HG03108 (cell line): ENCODE data around the gene LRCOL1.

ENCODE experiments used
- ATAC-seq: cut with Tn5 transposase; IDR thresholded peaks from one replicate; pipeline ENCODE4 v1.9.1; 2021; ENCODE audit warnings: moderate library complexity; ENCODE audit not compliant: unreplicated experiment

The LRCOL1 gene

DNA sequence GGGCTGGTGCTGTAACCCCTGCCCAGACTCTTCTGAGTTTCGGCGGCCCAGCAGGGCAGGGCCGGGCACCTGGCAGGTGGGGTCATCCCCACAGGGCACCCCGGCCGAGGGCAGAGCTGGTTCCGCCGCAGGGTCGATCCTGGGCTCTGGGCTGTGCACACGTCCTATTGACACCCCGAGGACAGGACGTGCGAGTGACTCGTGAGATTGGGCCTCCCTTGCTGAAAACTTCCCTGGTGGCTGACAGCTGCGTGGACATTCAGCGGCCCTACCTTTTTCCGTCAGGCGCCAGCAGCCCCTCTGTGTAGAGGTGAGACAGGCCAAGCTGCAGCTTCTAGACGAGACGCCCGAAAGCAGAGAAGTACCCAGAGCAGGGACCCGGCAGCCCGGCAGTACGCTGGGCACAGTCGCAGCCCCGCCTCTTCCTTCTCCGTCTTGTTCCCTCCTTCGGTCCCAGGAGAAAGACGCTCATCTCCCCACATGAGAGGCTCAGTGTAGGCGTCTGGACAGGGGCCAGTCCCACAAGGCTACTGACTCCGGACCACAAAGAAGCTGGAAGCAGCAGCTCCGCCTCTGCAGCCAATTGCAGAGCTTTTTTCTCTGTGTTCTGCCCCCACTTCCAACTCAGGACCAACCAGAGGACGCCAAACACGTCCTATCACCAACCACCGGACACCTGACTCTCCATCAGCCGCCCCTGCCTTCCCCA, at the start of gene LRCOL1:
TSS of gene LRCOL1 (minus strand) at position 532 of the 709 bp plus-strand sequence. CDS start 4,331 bp downstream, outside the sequence.
- ATAC-seq: no peak

DNA sequence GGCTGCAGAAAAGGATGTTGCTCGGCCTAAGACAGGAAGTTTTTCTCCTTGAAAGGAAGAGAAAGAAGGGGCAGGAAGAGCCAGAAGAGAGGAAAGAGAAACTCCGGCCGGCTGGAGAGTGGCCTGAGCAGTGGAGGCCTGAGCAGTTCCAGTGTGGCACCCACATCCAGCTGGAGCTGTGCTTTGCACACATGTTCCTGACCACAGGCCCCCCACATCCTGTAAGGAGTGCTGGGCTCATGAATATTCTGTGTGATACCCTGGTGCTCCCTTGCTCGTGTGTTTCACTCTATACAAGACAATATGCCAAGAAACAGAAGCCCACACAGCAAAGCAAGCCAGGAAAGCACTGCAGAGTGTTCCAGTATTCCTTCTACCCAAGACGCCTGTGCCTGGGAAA, 49.7 kb upstream of the LRCOL1 start:
- no peak for ATAC-seq

DNA sequence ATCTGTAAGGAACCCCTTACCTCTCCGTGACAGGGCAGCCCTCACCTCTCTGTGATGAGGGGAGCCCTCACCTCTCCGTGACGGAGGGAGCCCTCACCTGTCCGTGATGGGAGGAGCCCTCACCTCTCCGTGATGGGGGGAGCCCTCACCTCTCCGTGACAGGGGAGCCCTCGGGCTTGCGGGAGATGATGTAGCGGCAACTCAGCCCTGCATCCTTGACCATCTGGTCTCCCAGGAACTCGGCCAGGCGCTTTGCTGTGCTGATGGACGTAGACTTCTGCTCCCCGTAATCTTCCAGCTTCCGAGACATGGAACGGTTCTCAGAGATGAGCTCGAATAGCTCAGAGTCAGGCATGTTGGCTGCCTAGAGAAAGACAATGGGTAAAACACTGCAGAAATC, 48.8 kb upstream of the LRCOL1 start:
- no peak for ATAC-seq

DNA sequence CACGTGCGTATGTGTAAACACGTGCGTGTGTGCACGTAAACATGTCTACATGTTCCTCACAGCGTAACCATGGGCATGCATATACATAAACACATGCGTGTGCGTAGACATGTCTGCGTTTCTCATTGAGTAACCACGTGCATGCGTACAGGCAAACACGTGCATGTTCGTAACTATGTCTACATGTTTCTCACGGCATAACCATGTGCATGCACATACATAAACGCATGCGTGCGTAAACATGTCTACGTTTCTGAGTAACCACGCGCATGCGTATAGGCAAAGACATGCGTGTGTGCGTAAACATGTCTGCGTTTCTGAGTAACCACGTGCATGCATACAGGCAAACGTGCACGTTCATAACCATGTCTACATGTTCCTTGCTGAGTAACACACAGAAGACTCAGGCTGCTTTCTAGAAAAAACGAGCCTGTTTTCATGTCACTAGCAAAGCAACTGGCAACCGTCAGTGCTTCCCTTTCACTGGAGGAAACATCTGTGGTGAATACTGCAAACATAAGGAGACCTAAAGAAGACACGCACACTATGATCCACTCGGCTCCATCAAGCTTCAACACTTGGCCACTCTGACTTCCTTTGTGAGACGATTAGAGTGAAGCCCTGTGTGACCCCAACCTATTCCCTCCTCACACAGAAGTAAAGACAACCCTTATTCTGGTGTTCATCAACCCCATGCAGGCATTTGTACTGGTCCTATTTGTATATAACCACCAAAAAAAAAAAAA, 47.9 kb upstream of the LRCOL1 start:
- no peak for ATAC-seq

DNA sequence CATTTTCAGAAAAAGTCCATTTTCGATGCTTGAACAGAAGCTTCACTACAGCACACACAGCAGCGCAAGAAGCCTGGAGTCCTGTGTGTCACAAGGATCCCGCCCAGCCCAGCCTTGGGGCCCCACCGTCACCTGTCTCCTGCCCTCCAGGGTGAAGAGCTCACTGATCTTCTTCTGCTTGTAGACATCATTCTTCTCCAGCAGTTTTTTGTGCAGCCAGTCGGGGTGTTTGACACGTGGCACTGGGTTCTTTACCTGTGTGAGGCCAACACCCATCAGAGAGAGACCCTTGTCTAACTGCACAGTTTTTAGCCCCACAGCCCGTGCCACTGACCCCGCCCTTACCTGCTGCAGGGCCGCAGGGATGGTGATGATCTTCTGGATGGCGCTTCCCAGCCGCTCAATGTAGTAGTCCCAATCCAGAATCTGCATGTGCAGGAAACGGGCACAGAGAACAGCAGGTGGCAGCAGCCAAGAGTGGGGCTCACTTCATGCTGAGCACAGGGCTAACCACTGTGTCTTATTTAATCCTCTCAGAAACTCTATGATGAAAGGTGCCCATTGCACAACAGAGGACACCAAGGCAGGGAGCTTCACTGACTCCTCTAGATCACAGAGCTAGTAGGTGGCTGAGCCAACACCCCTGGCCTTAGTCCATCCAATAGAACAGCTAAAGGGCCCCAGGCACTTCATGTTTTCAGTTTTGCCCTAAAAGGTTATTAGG, 46.8 kb upstream of the LRCOL1 start:
- no peak for ATAC-seq

DNA sequence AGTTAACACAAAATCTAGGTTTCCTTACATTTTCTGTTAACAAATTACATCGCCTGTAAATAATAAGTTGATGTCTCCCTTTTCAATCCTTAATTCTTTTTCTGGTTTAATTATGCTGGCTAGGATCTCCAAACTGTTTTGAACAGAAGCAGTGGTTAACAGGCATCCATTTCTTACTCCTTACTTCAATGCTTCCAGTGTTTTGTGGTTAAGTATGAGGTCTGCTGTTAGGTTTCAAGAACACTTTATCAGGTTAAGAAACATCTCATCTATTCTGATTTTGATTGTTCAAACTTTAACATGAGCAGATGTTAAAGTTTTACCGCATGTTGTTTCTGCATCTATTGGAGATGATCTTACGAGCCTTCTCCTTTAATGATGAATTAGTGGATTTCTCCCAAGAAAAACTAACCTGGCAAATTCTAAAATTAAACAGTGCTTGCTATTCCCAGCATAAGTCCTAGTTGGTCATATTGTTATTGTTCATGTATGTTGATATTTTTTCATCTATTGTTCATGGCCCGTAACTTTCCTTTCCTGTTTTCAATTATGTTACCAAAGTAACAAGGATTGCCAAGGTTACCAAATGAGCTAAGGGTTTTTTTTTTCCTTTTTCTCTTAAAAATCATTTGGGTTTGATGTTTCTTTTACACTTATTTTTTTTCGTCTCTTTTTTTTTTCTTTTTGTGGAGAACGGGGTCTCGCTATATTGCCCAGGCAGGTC, 43.3 kb upstream of the LRCOL1 start:
- ATAC-seq: no peak

DNA sequence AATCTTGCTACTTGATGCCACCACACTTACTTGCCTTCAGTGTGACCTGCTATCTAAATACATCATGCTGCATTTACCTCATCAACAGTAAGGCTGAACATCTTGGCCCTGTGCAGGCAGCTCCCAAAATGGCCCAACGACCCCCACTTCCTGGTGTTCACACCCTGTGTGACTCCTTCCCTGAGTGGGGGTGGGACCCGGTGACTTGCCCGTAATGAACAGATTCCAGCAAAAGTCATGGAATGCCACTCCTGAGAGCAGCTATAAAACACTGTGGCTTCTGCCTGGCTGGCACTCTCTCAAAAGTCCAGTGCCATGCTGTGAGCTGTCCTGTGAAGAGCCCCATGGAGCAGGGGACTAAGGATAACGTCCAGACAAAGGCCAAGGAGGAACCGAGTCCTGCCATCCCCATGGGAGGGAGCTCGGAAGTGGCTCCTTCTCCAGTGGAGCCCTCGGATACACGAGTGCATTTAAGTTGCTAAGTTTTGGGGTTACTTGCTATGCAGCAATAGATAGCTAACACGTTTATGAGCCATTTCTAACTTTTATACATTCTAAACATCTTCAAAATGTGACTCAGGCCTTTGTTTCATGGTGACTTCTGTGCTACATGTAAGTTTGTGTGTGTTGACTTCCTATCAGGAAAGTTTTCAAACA, 41.2 kb upstream of the LRCOL1 start:
- no peak for ATAC-seq

DNA sequence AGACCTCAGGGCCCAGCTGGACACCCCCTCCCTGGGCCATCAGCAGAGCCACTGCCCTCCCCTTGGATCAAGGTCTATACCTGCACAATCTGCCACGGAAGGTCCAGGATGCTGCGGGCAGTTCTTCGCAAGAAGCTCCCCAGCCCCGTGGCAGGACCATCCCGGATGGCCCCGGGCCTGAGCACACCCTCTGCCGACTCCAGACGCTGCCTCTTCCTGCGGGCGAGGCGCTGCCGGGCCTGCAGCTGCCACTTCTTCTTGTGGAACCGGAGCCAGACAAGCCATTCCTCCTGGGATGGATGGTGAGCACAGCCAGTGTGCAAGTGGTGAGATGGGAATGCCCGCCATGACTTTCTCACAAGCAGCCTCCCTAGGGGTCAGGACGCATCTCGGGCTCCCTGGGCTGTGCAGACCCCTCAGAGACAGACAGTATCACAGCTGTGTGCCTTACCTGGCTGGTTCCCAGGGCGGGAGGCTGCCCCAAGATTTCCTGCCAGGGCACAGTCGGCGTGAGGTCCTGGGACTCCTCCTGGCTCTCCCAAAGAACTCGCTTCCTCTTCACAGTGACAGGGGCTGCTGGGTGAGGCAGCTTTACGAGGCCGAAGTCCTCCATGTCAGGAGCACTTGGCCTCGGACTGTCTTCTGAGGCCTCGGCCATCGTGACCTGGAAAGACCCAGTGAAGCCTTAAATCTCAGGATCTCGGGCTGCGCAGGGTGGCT, 39.0 kb upstream of the LRCOL1 start:
- no peak for ATAC-seq

DNA sequence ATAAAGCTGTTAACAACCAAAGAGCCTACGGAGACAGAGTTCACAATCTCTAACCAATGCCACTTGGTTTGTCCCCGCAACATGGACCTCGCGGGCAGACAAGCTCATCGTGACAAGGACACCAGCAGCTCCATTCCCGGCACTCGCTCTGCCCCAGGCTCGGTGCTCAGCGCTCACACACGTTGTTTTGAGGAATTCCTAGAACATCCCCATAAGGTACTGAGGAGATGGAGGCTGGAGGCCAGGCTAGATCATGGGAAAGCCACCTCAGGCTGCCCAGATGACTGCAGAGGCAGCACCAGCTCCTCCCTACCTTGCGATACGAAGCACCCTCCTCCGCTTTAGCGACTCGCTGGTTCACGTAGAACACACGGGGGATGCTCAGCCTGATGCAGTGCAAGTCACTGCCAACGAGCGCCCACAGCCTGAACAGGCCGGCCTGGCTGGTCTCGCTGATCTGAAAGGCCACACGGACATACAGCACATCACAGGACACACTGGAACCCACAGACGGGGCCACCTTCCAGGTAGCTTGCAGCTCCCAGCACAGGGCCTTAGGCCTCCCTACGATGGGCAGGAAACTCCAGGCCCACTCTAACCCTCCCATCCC, 38.3 kb upstream of the LRCOL1 start:
- no peak for ATAC-seq

DNA sequence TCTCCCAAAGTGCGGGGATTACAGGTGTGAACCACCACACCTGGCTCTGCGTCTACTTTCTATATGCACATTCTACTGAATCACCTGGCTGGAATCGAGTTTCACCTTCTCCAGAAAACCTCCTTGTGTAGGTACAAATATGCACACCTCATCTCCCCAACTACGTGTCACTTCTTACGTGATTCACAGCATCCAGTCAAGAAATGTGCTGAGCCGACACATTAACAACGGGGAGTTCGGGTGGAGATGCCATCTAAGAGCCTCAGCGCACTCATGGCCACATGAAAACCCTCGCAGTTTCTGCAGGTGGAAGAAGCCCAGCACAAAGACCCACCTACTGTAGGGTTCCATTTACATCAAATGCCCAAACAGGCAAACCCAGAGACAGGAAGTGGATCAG, 37.5 kb upstream of the LRCOL1 start:
- ATAC-seq: no peak

DNA sequence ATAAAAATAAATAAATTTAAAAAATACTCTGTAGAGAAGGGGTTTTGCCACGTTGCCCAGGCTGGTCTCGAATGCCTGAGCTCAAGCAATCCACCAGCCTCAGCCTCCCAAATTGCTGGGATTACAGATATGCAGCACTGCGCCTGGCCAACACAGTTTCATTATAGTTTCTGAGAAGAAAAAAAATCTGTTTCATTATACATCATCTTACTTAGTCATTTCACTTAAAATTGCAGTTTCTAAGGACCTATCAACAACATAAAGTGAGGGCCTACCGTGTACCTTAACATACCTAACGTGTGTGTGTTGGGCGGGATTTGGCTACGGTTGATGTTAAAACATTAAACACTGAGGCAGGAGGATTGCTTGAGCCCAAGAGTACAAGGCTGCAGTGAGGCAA, 36.5 kb upstream of the LRCOL1 start:
- no peak for ATAC-seq

DNA sequence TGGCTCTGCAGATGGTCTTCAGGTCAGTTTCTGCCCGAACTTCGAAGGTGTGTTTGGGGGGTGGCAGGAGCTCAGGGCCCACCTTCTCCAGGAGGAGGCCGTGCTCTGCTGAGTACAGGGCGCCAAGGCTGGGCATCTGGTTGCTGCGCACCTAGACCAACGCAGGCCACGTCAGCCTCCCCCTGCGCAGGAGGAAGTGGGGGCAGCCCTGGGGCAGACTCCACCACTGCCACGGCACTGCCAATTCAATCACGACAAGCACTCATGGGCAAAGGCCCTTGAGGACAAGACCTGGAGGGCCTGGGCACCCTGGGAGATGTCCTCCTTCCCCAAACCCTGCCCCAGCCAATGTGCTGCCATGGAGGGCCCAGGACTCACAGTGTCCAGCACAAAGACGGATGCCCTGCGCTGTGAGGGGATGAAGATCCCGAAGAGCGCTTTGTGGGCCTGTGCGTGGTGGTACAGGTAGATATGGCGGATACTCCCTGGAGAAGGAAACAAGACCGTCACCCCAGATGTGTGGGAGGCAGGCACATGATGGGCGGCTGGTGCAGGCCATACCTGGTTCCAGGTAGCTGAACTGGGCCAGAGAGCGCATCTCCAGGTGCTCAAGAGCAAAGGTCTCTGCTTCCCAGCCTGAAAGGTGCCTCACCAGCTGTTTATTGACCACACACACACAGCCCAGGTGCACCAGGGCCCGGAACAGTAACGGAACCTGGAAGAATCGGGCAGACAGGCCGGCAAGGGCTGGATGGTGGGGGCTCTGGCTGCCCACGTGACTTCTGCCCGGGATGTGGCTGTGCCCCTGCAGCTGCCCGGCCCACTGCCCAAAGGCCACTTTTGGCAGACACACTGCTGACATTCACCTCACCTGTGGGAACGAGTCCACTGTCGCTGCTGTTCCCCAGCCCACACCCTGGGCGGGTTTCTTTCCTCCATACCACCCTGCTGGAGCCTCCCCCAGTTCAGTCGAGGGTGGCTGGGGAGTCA, 32.8 kb upstream of the LRCOL1 start:
- no peak for ATAC-seq

DNA sequence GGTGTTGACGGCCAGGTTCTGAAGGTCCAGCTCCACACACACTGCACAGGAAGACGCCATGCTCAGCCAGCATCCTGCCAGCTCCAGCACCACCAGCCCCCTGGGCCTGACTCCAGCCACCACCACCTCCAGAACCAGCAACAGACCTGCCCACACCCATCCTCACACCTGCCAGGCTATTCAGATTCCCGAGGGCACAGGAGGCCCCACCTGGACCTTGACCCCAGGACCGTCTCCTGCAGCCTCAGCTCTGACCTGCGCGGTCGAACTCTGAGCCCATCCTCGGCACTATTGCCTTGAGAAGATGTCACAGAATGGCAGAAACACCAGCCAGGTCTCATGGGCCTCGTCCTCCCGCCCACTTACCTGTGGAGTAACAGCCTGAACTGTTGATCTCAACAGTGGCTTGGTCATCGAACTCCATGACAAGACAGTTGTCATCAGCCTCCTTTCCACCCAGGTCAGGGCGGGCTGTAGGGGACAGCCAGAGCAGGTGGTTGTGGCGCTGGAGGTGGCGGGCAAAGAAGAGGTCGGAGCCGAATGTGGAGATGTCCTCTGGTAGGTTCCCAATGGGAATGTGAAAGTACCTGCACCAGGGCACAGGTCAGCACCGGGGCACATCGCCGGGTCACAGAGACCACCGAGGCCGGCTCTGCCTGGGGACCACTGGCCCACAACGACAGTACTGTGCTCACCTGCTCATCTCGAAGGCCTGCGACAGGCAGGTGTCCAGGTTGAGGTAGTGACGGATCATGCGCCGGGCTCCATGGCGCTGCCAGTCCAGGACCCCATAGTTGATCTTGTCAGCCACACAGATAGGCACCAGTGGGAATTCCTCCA, 31.6 kb upstream of the LRCOL1 start:
- no peak for ATAC-seq

DNA sequence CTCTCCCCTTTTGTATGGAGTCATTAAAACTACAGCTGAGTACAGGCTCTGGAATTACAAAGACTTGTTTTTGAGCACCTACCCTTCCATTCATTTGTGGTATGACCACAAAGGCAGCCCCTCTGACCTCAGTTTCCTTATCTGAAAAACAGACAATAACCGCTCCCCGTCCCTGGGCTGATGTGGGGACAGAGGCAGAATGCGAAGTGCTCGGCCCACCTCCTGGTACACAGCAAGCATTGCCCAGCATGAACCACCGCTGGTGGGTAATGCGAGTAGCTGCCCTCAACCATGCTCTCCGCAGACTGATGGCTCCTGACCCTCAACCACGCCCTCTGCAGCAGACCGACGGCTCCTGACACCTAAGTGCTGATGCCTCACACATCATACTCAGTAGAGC, 30.6 kb upstream of the LRCOL1 start:
- no peak for ATAC-seq

DNA sequence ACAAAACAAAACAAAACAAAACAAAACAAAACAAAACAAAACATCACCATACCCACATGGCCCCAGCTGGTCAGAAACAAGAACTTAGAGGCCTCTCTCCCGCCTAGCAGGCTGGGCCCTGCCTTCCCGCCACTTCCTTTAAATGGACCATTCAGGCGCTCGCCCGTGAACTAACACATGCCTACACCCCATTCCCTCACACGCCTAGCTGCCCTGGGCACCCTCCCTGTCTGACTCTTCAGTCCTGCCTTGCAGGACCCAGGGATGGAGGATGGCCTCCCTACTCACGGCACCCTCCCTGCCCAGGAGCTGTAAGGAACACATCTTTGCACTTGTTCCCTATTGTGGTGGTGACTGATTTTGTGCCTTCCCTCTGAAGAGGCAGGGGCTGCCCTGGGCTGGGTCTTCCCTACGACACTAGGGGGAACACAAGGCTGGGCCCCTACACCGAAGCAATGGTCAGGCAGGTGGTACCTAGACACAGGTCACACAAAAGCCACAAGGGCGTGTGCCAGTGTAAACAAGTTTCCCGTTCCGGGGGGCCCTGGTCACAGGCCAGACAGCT, 29.7 kb upstream of the LRCOL1 start:
- no peak for ATAC-seq

DNA sequence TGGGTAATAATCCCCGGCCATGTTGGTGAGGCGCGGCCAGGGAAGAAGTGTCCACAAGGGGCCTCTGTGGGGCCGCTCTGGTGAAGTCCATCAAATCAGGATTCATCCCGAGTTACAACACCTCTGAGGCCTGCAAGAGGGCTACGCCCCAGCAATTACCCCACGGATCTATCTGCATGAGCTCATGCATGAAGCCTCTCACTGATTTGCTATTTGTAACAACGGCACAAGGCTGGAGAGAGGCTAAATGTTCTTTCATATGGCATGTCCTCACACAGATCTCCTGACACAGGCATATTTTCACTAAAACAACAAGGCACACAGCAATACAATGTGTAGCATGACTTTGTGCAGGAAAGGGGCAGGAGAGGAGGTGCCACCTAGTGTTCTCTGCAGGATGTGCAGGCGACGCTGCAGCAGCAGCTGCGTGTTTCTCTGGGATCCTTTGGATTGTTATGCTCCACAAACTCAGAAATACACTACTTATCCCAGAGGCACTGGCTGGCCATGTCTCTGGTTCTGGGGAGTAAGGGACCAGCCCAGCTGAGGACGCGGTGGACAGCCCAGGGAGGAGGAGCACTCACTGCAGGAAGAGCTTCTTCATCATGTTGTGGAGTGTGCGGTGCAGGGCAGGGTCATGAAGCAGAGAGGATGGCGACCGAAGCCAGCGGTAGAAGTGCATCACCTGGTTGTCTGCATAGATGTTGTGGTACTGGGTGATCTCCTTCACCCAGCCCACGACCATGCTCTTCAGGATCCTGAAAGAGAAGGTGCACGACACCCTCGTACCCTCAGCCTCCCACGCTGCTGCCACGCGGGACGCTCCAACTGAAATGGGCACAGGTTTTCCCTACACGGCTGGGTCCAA, 28.4 kb upstream of the LRCOL1 start:
- ATAC-seq: no peak
